SK-N-SH treated with all-trans-retinoic acid at 6 μM for 48 hours (cell line): ENCODE data around the gene DCBLD1.

ENCODE experiments used
- ATAC-seq: fragments of 200-7000 bp; cut with Tn5 transposase; 3 replicates; pipeline ENCODE4 v1.9.1; 2020; ENCODE audit warnings: mild to moderate bottlenecking, moderate library complexity
- ARNTL ChIP-seq: fragments of 450-650 bp; formaldehyde crosslinking; IDR thresholded peaks from 2 replicates; pipeline ENCODE4 v1.5.0; 2020; ENCODE audit warnings: low read depth, mild to moderate bottlenecking, moderate library complexity, borderline replicate concordance
- BACH2 ChIP-seq: fragments of 250-450 bp; sonication (Bioruptor Pico); IDR thresholded peaks from 2 replicates; pipeline ENCODE4 v1.9.0; 2021; ENCODE audit warnings: mild to moderate bottlenecking, borderline replicate concordance
- CREB5 ChIP-seq: fragments of 250-450 bp; sonication (Bioruptor Pico); IDR thresholded peaks from 2 replicates; pipeline ENCODE4 v1.5.1; 2020; ENCODE audit warnings: low read depth, mild to moderate bottlenecking, moderate library complexity
- CSDC2 ChIP-seq: fragments of 250-450 bp; sonication (Bioruptor Pico); IDR thresholded peaks from 2 replicates; pipeline ENCODE4 v1.5.0; 2020; ENCODE audit warnings: mild to moderate bottlenecking, moderate library complexity
- CSRNP3 ChIP-seq: fragments of 250-450 bp; sonication (Bioruptor Pico); IDR thresholded peaks from 2 replicates; pipeline ENCODE4 v1.5.1; 2021; ENCODE audit warnings: mild to moderate bottlenecking, moderate library complexity
- GLIS3 ChIP-seq: fragments of 250-450 bp; sonication (Bioruptor Pico); IDR thresholded peaks from 2 replicates; pipeline ENCODE4 v1.5.0; 2020; ENCODE audit warnings: mild to moderate bottlenecking, moderate library complexity
- ISL1 ChIP-seq: fragments of 250-450 bp; sonication (Bioruptor Pico); IDR thresholded peaks from 2 replicates; pipeline ENCODE4 v2.1.2; 2022; ENCODE audit warnings: mild to moderate bottlenecking, moderate library complexity
- PATZ1 ChIP-seq: fragments of 250-450 bp; sonication (Bioruptor Pico); IDR thresholded peaks from 2 replicates; pipeline ENCODE4 v1.8.0; 2020; ENCODE audit warnings: mild to moderate bottlenecking, moderate library complexity, borderline replicate concordance
- POU6F1 ChIP-seq: fragments of 250-450 bp; sonication (Bioruptor Pico); IDR thresholded peaks from 2 replicates; pipeline ENCODE4 v1.8.0; 2021; ENCODE audit warnings: low read depth, mild to moderate bottlenecking, moderate library complexity, borderline replicate concordance
- RARB ChIP-seq: fragments of 250-450 bp; sonication (Bioruptor Pico); IDR thresholded peaks from 2 replicates; pipeline ENCODE4 v1.8.0; 2021; ENCODE audit warnings: mild to moderate bottlenecking, moderate library complexity
- SNAI2 ChIP-seq: fragments of 250-450 bp; sonication (Bioruptor Pico); IDR thresholded peaks from 2 replicates; pipeline ENCODE4 v1.5.0; 2020; ENCODE audit warnings: mild to moderate bottlenecking, moderate library complexity
- TOX ChIP-seq: fragments of 250-450 bp; sonication (Bioruptor Pico); IDR thresholded peaks from 2 replicates; pipeline ENCODE4 v1.8.0; 2021; ENCODE audit warnings: mild to moderate bottlenecking, moderate library complexity, borderline replicate concordance
- TSHZ2 ChIP-seq: fragments of 250-450 bp; sonication (Bioruptor Pico); IDR thresholded peaks from 2 replicates; pipeline ENCODE4 v1.5.0; 2020; ENCODE audit warnings: mild to moderate bottlenecking, moderate library complexity
- ZFP3 ChIP-seq: fragments of 250-450 bp; sonication (Bioruptor Pico); IDR thresholded peaks from 2 replicates; pipeline ENCODE4 v1.5.0; 2020; ENCODE audit warnings: mild to moderate bottlenecking, moderate library complexity
- ZFP30 ChIP-seq: fragments of 450-650 bp; formaldehyde crosslinking; IDR thresholded peaks from 2 replicates; pipeline ENCODE4 v1.5.0; 2022; ENCODE audit warnings: mild to moderate bottlenecking, moderate library complexity
- ZNF565 ChIP-seq: fragments of 450-650 bp; formaldehyde crosslinking; conservative IDR thresholded peaks from 2 replicates; pipeline ENCODE4 v1.5.0; 2020; ENCODE audit warnings: low read depth, mild to moderate bottlenecking, moderate library complexity
- ZNF70 ChIP-seq: fragments of 450-650 bp; formaldehyde crosslinking; IDR thresholded peaks from 2 replicates; pipeline ENCODE4 v1.5.0; 2020; ENCODE audit warnings: mild to moderate bottlenecking, moderate library complexity

DCBLD1 gene

GRCh38 chr6:117491916-117492315 is 9.4 kb downstream of the DCBLD1 start (continued):
- no peak for TF ChIP-seq PATZ1 (CRISPR knock-in tag)

- ATAC-seq: no peak
These were observed 11.0 kb downstream of the DCBLD1 start for GRCh38 chr6:117493470-117493869.

GRCh38 chr6:117494283-117494682 is 11.8 kb downstream of the DCBLD1 start:
- ATAC-seq: no peak
- TF ChIP-seq CSDC2 (CRISPR knock-in tag) (no peak), POU6F1 (CRISPR knock-in tag) (no peak), CREB5 (CRISPR knock-in tag) (no peak), ZFP3 (CRISPR knock-in tag) (no peak), ISL1 (CRISPR knock-in tag) (no peak), ARNTL (CRISPR knock-in tag) (no peak), BACH2 (CRISPR knock-in tag) (no peak), TOX (CRISPR knock-in tag) (no peak), CSRNP3 (CRISPR knock-in tag) (no peak), SNAI2 (no peak), GLIS3 (CRISPR knock-in tag) (no peak), RARB (CRISPR knock-in tag) (no peak), ZNF565 (no peak), ZFP30 (CRISPR knock-in tag) (no peak)

More at GRCh38 chr6:117493470-117493869, 11.0 kb downstream of the DCBLD1 start:
- no peak for TF ChIP-seq SNAI2
- no peak for TF ChIP-seq ARNTL (CRISPR knock-in tag)
- no peak for TF ChIP-seq PATZ1 (CRISPR knock-in tag)
- TF ChIP-seq ZNF565: no peak
- TF ChIP-seq CSRNP3 (CRISPR knock-in tag): no peak
- TF ChIP-seq ZNF70: no peak
- TF ChIP-seq TSHZ2: no peak
- TF ChIP-seq RARB (CRISPR knock-in tag): no peak
